Measurements from ENCODE around the gene SMAD1. TPM values are rescaled to one million over a fixed set of nuclear protein-coding genes. Genes with fewer than 3 reads are reported as not detected.

SMAD1 gene
- total RNA-seq, 1 donor, result 30.4 TPM

GRCh38 chr4:145440292-145441007, 41.2 kb upstream of the SMAD1 start:
- DNase-seq (ENCODE audit: insufficient read length, low spot score, missing footprints), result peak; percentile 17
- no peaks in the 10 kb centered on the region for H3K4me1 ChIP-seq (ENCODE audit: insufficient read depth, low read length)
- H3K79me2 ChIP-seq (ENCODE audit: insufficient read depth, low read length), result no peaks in the 10 kb centered on the region
- H3K4me3 ChIP-seq (ENCODE audit: insufficient read depth, low read length), result no peak overlapping the region
- H3K27me3 ChIP-seq (ENCODE audit: insufficient read depth, low read length), result no peaks in the 10 kb centered on the region
- H3K4me2 ChIP-seq (ENCODE audit: insufficient read depth, low read length), result no peak overlapping the region
- H4K20me1 ChIP-seq (ENCODE audit: insufficient read depth, low read length), result no peaks in the 10 kb centered on the region
- H3K36me3 ChIP-seq (ENCODE audit: insufficient read depth, low read length), result no peaks in the 10 kb centered on the region
- no peak overlapping the region for H3K27ac ChIP-seq (ENCODE audit: low read depth, low read length)
- H3K9me3 ChIP-seq (ENCODE audit: low read depth, low read length), result no peaks in the 10 kb centered on the region
- H2AFZ ChIP-seq (ENCODE audit: low read length), result no peak overlapping the region
- no peak for TF ChIP-seq CTCF (IDR thresholded peaks at IDR 0.05; ENCODE audit: extremely low read depth, low read depth, low read length)

- H3K27me3 ChIP-seq (ENCODE audit: insufficient read depth, low read length), result no peaks in the 10 kb centered on the region
- TF ChIP-seq CTCF (IDR thresholded peaks at IDR 0.05; ENCODE audit: extremely low read depth, low read depth, low read length), result no peak
- H3K36me3 ChIP-seq (ENCODE audit: insufficient read depth, low read length), result no peaks in the 10 kb centered on the region
- no peak overlapping the region for H3K4me3 ChIP-seq (ENCODE audit: insufficient read depth, low read length)
- H3K27ac ChIP-seq (ENCODE audit: low read depth, low read length), result no peak overlapping the region
- H3K4me2 ChIP-seq (ENCODE audit: insufficient read depth, low read length), result no peak overlapping the region
- no peaks in the 10 kb centered on the region for H3K4me1 ChIP-seq (ENCODE audit: insufficient read depth, low read length)
- H2AFZ ChIP-seq (ENCODE audit: low read length), result no peak overlapping the region
- no peak for DNase-seq (ENCODE audit: insufficient read length, low spot score, missing footprints)
- H3K9me3 ChIP-seq (ENCODE audit: low read depth, low read length), result no peaks in the 10 kb centered on the region
- H4K20me1 ChIP-seq (ENCODE audit: insufficient read depth, low read length), result no peaks in the 10 kb centered on the region
- no peaks in the 10 kb centered on the region for H3K79me2 ChIP-seq (ENCODE audit: insufficient read depth, low read length)
These were observed 35.5 kb upstream of the SMAD1 start for GRCh38 chr4:145446184-145446583.

- Histone ChIP-seq H3K4me1 (ENCODE audit: insufficient read depth, low read length) (no peaks in the 10 kb centered on the region), H2AFZ (ENCODE audit: low read length) (no peak overlapping the region), H3K27me3 (ENCODE audit: insufficient read depth, low read length) (peaks cover 5% of the 10 kb centered on the region), H3K9me3 (ENCODE audit: low read depth, low read length) (no peaks in the 10 kb centered on the region), H3K79me2 (ENCODE audit: insufficient read depth, low read length) (no peaks in the 10 kb centered on the region), H3K27ac (ENCODE audit: low read depth, low read length) (no peak overlapping the region), H3K36me3 (ENCODE audit: insufficient read depth, low read length) (no peaks in the 10 kb centered on the region), H3K4me2 (ENCODE audit: insufficient read depth, low read length) (no peak overlapping the region), H4K20me1 (ENCODE audit: insufficient read depth, low read length) (no peaks in the 10 kb centered on the region), H3K4me3 (ENCODE audit: insufficient read depth, low read length) (no peak overlapping the region)
- no peak for TF ChIP-seq CTCF (IDR thresholded peaks at IDR 0.05; ENCODE audit: extremely low read depth, low read depth, low read length)
- DNase-seq (ENCODE audit: insufficient read length, low spot score, missing footprints), result peak; percentile 37
These were observed 29.8 kb upstream of the SMAD1 start for GRCh38 chr4:145451895-145452294.

GRCh38 chr4:145452447-145453162, 29.0 kb upstream of the SMAD1 start:
- no peaks in the 10 kb centered on the region for H3K79me2 ChIP-seq (ENCODE audit: insufficient read depth, low read length)
- H3K27ac ChIP-seq (ENCODE audit: low read depth, low read length), result no peak overlapping the region
- no peak for TF ChIP-seq CTCF (IDR thresholded peaks at IDR 0.05; ENCODE audit: extremely low read depth, low read depth, low read length)
- no peak for DNase-seq (ENCODE audit: insufficient read length, low spot score, missing footprints)
- H3K36me3 ChIP-seq (ENCODE audit: insufficient read depth, low read length), result no peaks in the 10 kb centered on the region
- no peak overlapping the region for H2AFZ ChIP-seq (ENCODE audit: low read length)
- no peaks in the 10 kb centered on the region for H3K9me3 ChIP-seq (ENCODE audit: low read depth, low read length)
- no peak overlapping the region for H3K4me2 ChIP-seq (ENCODE audit: insufficient read depth, low read length)
- no peaks in the 10 kb centered on the region for H3K4me1 ChIP-seq (ENCODE audit: insufficient read depth, low read length)
- no peaks in the 10 kb centered on the region for H4K20me1 ChIP-seq (ENCODE audit: insufficient read depth, low read length)
- H3K27me3 ChIP-seq (ENCODE audit: insufficient read depth, low read length), result peaks cover 5% of the 10 kb centered on the region
- H3K4me3 ChIP-seq (ENCODE audit: insufficient read depth, low read length), result no peak overlapping the region

Data from osteoblast (primary cell).